Measurements from ENCODE around the gene HBZ.
"Not testable (repeated sequence)": the region's sequence is repeated elsewhere in the genome, so short reads cannot be mapped to it uniquely, and the experiment has no call there.

The HBZ gene

GRCh38 chr16:138049-138417, 14.4 kb upstream of the HBZ start:
- no peak for DNase-seq

DNA sequence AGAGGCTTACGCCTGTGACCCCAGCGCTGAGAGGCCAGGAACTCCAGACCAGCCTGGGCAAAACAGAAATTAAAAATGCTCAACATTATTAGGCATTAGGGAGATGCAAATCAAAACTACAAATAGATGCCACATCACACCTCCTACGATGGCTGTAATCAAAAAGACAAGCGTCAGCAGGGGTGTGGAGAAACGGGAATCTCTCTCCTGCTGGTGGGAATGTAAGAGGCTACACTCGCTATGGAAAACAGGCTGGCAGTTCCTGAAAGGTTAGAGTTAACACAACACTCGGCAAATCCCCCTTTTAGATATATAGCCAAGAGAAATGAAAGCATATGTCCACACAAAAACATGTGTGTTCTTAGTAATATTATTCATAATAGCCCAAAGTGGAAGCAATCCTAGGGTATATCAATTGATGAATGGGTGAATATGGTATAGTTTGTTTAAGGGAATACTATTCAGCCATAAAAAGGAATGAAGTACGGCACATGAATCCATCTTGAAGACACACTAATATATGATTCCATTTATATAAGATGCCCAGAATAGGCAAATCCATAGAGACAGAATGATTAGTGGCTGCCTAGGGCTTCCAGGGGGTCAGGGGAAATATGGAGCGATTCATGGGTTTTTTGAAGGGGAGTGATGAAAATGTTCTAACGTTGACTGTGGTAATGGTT, 12.1 kb upstream of the HBZ start:
- DNase-seq = no peak

DNA sequence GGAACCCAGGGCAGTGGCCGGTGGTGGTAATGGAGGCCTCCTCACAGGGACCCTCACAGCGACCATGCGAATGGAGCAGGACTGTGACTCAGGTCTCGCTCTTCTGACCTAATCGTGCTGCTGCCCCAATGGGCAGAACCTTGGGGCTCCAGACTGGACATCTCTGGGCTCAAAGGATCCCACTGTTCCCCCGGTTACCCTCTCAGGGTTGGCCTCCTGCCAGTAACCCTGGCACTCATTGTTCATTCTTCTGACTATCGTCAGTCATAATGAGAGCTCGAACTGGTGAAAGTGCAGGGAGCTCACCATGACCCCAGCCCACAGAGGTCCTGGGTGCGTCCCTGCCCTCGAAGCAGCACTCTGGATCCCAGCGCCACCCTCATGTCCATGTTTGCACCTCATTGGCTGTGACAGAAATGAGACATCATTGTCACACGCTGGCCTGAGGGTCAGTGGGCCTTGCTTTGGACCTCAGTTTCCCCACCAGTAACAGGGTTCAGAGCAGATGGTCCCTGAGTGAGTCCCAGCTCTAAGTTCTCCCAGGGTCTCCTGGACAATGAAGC, 10.0 kb upstream of the HBZ start:
- DNase-seq = no peak

DNA sequence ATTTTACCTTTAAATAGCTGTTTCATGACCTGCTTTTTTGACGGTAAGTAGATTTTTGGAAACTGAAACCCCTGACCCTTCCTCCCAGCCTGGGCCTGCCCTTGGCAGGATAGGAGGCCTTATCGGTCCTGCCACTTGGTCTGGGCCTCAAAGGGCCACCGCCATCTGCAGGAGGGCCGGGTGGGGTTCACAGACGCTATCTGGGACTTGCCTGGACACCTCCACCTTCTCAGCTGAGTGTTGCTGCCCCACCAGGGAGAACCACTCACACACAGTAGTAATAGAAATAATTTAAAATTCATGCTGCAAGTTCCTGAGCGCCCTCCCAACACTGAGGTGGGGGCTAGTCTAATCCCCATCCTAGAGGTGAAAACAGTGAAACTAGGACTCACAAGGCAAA, 9.4 kb upstream of the HBZ start:
- DNase-seq = no peak

GRCh38 chr16:143456-143855, 9.0 kb upstream of the HBZ start:
- no peak for DNase-seq

GRCh38 chr16:144797-145252, 7.6 kb upstream of the HBZ start:
- DNase-seq = no peak

GRCh38 chr16:146646-147045, 5.8 kb upstream of the HBZ start:
- no peak for DNase-seq

GRCh38 chr16:149024-149660, 3.3 kb upstream of the HBZ start:
- peak; percentile 40 for DNase-seq

GRCh38 chr16:153129-153521, 681 bp downstream of the HBZ start:
- DNase-seq = not testable (repeated sequence)

GRCh38 chr16:153550-154216, 1.2 kb downstream of the HBZ start:
- DNase-seq = not testable (repeated sequence)

DNA sequence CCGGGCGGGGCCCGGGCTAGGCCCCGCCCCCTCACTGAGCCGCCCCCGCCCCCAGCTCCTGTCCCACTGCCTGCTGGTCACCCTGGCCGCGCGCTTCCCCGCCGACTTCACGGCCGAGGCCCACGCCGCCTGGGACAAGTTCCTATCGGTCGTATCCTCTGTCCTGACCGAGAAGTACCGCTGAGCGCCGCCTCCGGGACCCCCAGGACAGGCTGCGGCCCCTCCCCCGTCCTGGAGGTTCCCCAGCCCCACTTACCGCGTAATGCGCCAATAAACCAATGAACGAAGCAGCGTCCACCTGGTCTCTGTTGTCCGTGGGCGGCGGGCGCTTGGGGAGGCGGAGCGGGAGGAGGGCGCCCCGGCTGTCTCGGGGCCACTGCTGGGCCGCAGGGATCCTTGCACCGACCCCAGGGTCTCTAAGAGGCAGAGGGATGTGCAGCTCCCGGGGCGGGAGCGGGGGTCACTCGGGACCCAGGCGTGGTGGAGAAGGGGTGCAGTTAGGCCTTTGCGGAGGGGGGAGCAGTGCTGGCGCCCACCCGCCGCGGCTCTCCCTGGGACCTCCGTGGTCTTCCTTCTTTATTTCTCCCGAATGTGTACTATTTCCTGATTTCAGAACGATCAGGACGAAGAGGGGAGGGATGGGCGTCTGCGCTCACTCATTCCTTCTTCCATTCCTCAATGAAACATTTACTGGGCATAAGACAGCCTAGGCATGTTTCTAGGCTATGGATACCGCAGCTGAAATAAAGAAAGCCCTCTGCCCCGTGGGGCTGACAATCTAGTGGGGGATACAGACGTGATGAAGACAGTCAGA, 2.0 kb downstream of the HBZ start:
- DNase-seq = no peak

DNA sequence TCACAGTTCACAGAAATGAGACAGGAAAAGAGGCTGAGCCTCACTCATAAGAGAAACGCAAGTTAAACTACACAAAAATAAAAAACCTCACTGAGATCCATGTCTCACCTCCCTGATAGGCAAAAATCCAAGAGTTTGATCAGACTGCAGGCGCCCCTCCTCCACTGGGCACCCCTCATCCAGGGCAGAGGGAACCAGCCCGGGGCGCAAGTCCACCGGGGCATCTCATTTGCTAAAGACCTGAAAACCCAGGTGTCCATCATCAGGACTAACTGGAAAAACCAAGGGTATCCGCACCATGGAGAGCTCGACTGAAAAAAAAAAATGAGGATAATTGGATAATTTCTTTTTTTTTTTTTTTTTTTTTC, 2.6 kb downstream of the HBZ start:
- no peak for DNase-seq

DNA sequence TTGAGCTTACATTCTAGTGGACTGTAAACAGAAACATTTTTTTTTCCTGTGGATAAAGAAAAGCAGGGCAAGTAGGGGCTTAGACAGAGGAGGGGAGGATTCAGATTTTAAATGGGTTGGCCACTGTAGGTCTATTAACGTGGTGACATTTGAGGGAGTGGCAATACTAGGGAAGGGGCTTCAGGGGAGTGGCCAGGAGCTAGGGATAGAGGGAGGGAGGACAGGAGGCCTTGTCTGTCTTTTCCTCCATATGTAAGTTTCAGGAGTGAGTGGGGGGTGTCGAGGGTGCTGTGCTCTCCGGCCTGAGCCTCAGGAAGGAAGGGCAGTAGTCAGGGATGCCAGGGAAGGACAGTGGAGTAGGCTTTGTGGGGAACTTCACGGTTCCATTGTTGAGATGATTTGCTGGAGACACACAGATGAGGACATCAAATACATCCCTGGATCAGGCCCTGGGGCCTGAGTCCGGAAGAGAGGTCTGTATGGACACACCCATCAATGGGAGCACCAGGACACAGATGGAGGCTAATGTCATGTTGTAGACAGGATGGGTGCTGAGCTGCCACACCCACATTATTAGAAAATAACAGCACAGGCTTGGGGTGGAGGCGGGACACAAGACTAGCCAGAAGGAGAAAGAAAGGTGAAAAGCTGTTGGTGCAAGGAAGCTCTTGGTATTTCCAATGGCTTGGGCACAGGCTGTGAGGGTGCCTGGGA, 6.8 kb downstream of the HBZ start:
- no peak for DNase-seq

DNA sequence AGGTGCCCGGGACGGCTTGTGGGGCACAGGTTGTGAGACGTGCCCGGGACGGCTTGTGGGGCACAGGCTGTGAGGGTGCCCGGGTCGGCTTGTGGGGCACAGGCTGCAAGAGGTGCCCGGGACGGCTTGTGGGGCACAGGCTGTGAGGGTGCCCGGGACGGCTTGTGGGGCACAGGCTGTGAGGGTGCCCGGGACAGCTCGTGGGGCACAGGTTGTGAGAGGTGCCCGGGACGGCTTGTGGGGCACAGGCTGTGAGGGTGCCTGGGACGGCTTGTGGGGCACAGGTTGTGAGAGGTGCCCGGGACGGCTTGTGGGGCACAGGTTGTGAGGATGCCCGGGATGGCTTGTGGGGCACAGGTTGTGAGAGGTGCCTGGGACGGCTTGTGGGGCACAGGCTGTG, 7.8 kb downstream of the HBZ start:
- DNase-seq = not testable (repeated sequence)

GRCh38 chr16:160691-161190, 8.3 kb downstream of the HBZ start:
- no peak for DNase-seq

- no peak for DNase-seq
These were observed 10.0 kb downstream of the HBZ start for GRCh38 chr16:162271-162991.

- not testable (repeated sequence) for DNase-seq
These were observed 10.7 kb downstream of the HBZ start for GRCh38 chr16:163139-163538.

- not testable (repeated sequence) for DNase-seq
These were observed 11.3 kb downstream of the HBZ start for GRCh38 chr16:163696-164095.

DNA sequence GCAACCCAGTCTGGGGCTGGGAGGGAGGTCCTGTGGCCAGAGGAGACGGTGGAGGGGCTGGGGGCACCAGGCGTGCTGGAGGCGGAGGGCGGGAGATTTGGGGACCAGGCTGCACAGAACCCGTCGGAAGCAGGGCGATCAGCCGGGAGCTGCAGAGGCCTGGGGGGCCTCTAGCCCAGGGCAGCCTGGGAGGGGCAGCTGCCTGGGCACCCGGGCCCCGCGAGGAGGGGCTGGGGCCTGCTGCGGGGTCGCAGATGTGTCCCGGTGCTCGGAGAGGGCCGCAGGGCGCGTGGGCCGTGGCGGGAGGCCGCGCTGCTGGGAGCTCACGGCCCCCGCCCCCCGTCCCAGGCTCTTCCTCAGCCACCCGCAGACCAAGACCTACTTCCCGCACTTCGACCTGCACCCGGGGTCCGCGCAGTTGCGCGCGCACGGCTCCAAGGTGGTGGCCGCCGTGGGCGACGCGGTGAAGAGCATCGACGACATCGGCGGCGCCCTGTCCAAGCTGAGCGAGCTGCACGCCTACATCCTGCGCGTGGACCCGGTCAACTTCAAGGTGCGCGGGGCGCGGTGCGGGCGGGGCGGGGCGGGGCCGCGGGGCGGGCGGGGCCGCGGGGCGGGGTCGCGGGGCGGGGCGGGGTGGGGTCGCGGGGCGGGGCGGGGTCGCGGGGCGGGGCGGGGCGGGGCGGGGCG, 11.8 kb downstream of the HBZ start:
- DNase-seq = not testable (repeated sequence)

- DNase-seq = no peak
These were observed 12.5 kb downstream of the HBZ start for GRCh38 chr16:164827-165538.
